ENCODE data around the gene REM2. TPM values are rescaled to one million over a fixed set of nuclear protein-coding genes. Genes with fewer than 3 reads are reported as not detected.

The REM2 gene
- total RNA-seq, 1 experiment from 2014 or later, result not detected

GRCh38 chr14:22918804-22919600, 36.0 kb downstream of the REM2 start, which contains the start of gene RBM23:
TSS of gene RBM23 (minus strand) at chr14:22919149.
- Histone ChIP-seq H3K27ac (ENCODE audit: low read depth, low read length, poor library complexity, severe bottlenecking) (peak within 1 kb of the TSS; percentile 97), H3K4me1 (ENCODE audit: insufficient read depth, low read length, poor library complexity, severe bottlenecking) (peaks cover 26% of the 10 kb centered on the region), H3K27me3 (replicated peaks; ENCODE audit: insufficient read depth, low read depth, low read length, poor library complexity) (no peaks in the 10 kb centered on the region), H3K4me3 (ENCODE audit: low read depth, low read length, poor library complexity, severe bottlenecking) (peak within 1 kb of the TSS; percentile 78), H3K36me3 (ENCODE audit: insufficient read depth, low read length, poor library complexity, severe bottlenecking) (peaks cover 57% of the 10 kb centered on the region), H3K9me3 (ENCODE audit: low read depth, low read length, poor library complexity, severe bottlenecking) (no peaks in the 10 kb centered on the region)
- TF ChIP-seq CTCF (conservative IDR thresholded peaks at IDR 0.05; ENCODE audit: low read depth, low read length) (no peak), EZH2 (IDR thresholded peaks at IDR 0.05; ENCODE audit: borderline replicate concordance, low read depth, low read length, poor library complexity, severe bottlenecking) (no peak)
- CTCF ChIA-PET, result interaction anchor here (1.1 kb wide), 1 partner anchor 19 kb away, joined by 10 read pairs; no protein-coding TSS in a partner anchor
- DNase-seq (ENCODE audit: low spot score), result peak; percentile 100
- intact Hi-C loops (cut with micrococcal nuclease; ENCODE audit: unreplicated experiment), result no loop called here
- POLR2A ChIA-PET (ENCODE audit: low non-redundant PET), result interaction anchor here (0.5 kb wide), 1 partner anchor 9 kb away, joined by 14 read pairs; no protein-coding TSS in a partner anchor
- BruUV-seq (replicated peaks), result no TSS peak

GRCh38 chr14:22919601-22919921, 36.5 kb downstream of the REM2 start:
- ChIA-PET POLR2A (ENCODE audit: low non-redundant PET) (interaction anchor here (0.5 kb wide), 1 partner anchor 9 kb away, joined by 14 read pairs; no protein-coding TSS in a partner anchor), CTCF (interaction anchor here (1.1 kb wide), 1 partner anchor 19 kb away, joined by 10 read pairs; no protein-coding TSS in a partner anchor)
- intact Hi-C loops (cut with micrococcal nuclease; ENCODE audit: unreplicated experiment), result no loop called here
- peaks cover 63% of the 10 kb centered on the region for H3K36me3 ChIP-seq (ENCODE audit: insufficient read depth, low read length, poor library complexity, severe bottlenecking)
- peaks cover 31% of the 10 kb centered on the region for H3K4me1 ChIP-seq (ENCODE audit: insufficient read depth, low read length, poor library complexity, severe bottlenecking)
- no peaks in the 10 kb centered on the region for H3K9me3 ChIP-seq (ENCODE audit: low read depth, low read length, poor library complexity, severe bottlenecking)
- H3K27me3 ChIP-seq (replicated peaks; ENCODE audit: insufficient read depth, low read depth, low read length, poor library complexity), result no peaks in the 10 kb centered on the region
- H3K27ac ChIP-seq (ENCODE audit: low read depth, low read length, poor library complexity, severe bottlenecking), result peak overlapping the region; percentile 49
- TSS peak; percentile 91 for BruUV-seq (replicated peaks)
- no peak for TF ChIP-seq EZH2 (IDR thresholded peaks at IDR 0.05; ENCODE audit: borderline replicate concordance, low read depth, low read length, poor library complexity, severe bottlenecking)
- no peak for TF ChIP-seq CTCF (conservative IDR thresholded peaks at IDR 0.05; ENCODE audit: low read depth, low read length)
- peak overlapping the region; percentile 78 for H3K4me3 ChIP-seq (ENCODE audit: low read depth, low read length, poor library complexity, severe bottlenecking)
- no peak for DNase-seq (ENCODE audit: low spot score)

GRCh38 chr14:22920697-22921096, 37.7 kb downstream of the REM2 start:
- DNase-seq (ENCODE audit: low spot score), result no peak
- BruUV-seq (replicated peaks), result no TSS peak
- CTCF ChIA-PET, result no interaction called here
- Histone ChIP-seq H3K4me3 (ENCODE audit: low read depth, low read length, poor library complexity, severe bottlenecking) (no peak overlapping the region), H3K9me3 (ENCODE audit: low read depth, low read length, poor library complexity, severe bottlenecking) (no peaks in the 10 kb centered on the region), H3K4me1 (ENCODE audit: insufficient read depth, low read length, poor library complexity, severe bottlenecking) (peaks cover 31% of the 10 kb centered on the region), H3K27ac (ENCODE audit: low read depth, low read length, poor library complexity, severe bottlenecking) (no peak overlapping the region), H3K27me3 (replicated peaks; ENCODE audit: insufficient read depth, low read depth, low read length, poor library complexity) (no peaks in the 10 kb centered on the region), H3K36me3 (ENCODE audit: insufficient read depth, low read length, poor library complexity, severe bottlenecking) (peaks cover 69% of the 10 kb centered on the region)
- POLR2A ChIA-PET (ENCODE audit: low non-redundant PET), result no interaction called here
- intact Hi-C loops (cut with micrococcal nuclease; ENCODE audit: unreplicated experiment), result no loop called here
- no peak for TF ChIP-seq EZH2 (IDR thresholded peaks at IDR 0.05; ENCODE audit: borderline replicate concordance, low read depth, low read length, poor library complexity, severe bottlenecking)
- no peak for TF ChIP-seq CTCF (conservative IDR thresholded peaks at IDR 0.05; ENCODE audit: low read depth, low read length)
